Large intestine (tissue), 12 donors: ENCODE measurements around the gene ARL2BP. TPM values are rescaled to one million over a fixed set of nuclear protein-coding genes. Genes with fewer than 3 reads are reported as not detected.
"Not testable (repeated sequence)": the region's sequence is repeated elsewhere in the genome, so short reads cannot be mapped to it uniquely, and the experiment has no call there.

Source experiments
- DNase-seq, 2 donors: peaks; one replicate each; pipeline versions ENCODE4 v3.0.0 to v3.0.0-alpha.2; 2013
- H3K27ac ChIP-seq: one replicate; pipeline ENCODE4 v1.5.1; 2013; ENCODE audit warnings: low read length
- H3K27me3 ChIP-seq: 2 replicates; pipeline ENCODE4 v1.6.1; 2013; ENCODE audit warnings: low read length; ENCODE audit not compliant: control insufficient read depth, insufficient read depth
- H3K36me3 ChIP-seq: 2 replicates; pipeline ENCODE4 v1.6.1; 2013; ENCODE audit warnings: low read length; ENCODE audit not compliant: control insufficient read depth, insufficient read depth
- H3K4me1 ChIP-seq: one replicate; pipeline ENCODE4 v1.6.1; 2013; ENCODE audit warnings: low read length; ENCODE audit not compliant: control insufficient read depth, insufficient read depth
- H3K4me3 ChIP-seq: one replicate; pipeline ENCODE4 v1.5.1; 2013; ENCODE audit warnings: low read length
- H3K9me3 ChIP-seq: one replicate; pipeline ENCODE4 v1.6.1; 2013; ENCODE audit warnings: mild to moderate bottlenecking, low read depth, low read length, moderate library complexity; ENCODE audit not compliant: control insufficient read depth
- WGBS: methylation state at CpG from one replicate; pipeline ENCODE4 v1.1.5; 2013; ENCODE audit warnings: low lambda C conversion rate; ENCODE audit not compliant: insufficient coverage; 5-methylcytosine and 5-hydroxymethylcytosine counted together
- long read RNA-seq, 11 donors: transcript quantifications; one replicate each; lab custom pipeline, GENCODE V29; 2026
- polyA plus RNA-seq: library from polyadenylated mRNA; unstranded; fragments of 120-200 nt; gene quantifications from one replicate; pipeline ENCODE4 v1.2.1, GENCODE V29; 2013

The ARL2BP gene
- 44.5 TPM for polyA plus RNA-seq
- long read RNA-seq, donor 1, transcript ARL2BP-201 (6 exons, 2,130 nt), result major isoform, 8 of 8 reads
- long read RNA-seq, donor 1, partial matches to known transcripts, result 0 of 8 reads
- long read RNA-seq, donor 1, other reads (novel, unspliced or antisense), result 0 of 8 reads
- long read RNA-seq, donor 2, transcript ARL2BP-201 (6 exons, 2,130 nt), result major isoform, 31 of 31 reads
- long read RNA-seq, donor 2, partial matches to known transcripts, result 0 of 31 reads
- long read RNA-seq, donor 2, other reads (novel, unspliced or antisense), result 0 of 31 reads
- long read RNA-seq, donor 3, result 0 reads
- long read RNA-seq, donor 4, partial matches to known transcripts, result 0 of 2 reads
- long read RNA-seq, donor 4, other reads (novel, unspliced or antisense), result 0 of 2 reads
- long read RNA-seq, donor 5, transcript ARL2BP-201 (6 exons, 2,130 nt), result major isoform, 12 of 40 reads
- long read RNA-seq, donor 5, partial matches to known transcripts, result 9 of 40 reads
- long read RNA-seq, donor 5, other reads (novel, unspliced or antisense), result 19 of 40 reads
- long read RNA-seq, donor 6, transcript ARL2BP-201 (6 exons, 2,130 nt), result major isoform, 15 of 15 reads
- long read RNA-seq, donor 6, partial matches to known transcripts, result 0 of 15 reads
- long read RNA-seq, donor 6, other reads (novel, unspliced or antisense), result 0 of 15 reads
- long read RNA-seq, donor 7, transcript ARL2BP-201 (6 exons, 2,130 nt), result major isoform, 8 of 8 reads
- long read RNA-seq, donor 7, partial matches to known transcripts, result 0 of 8 reads
- long read RNA-seq, donor 7, other reads (novel, unspliced or antisense), result 0 of 8 reads
- long read RNA-seq, donor 8, transcript ARL2BP-201 (6 exons, 2,130 nt), result major isoform, 27 of 56 reads
- long read RNA-seq, donor 8, partial matches to known transcripts, result 29 of 56 reads
- long read RNA-seq, donor 8, other reads (novel, unspliced or antisense), result 0 of 56 reads
- long read RNA-seq, donor 9, transcript ARL2BP-201 (6 exons, 2,130 nt), result major isoform, 9 of 103 reads
- long read RNA-seq, donor 9, partial matches to known transcripts, result 23 of 103 reads
- long read RNA-seq, donor 9, other reads (novel, unspliced or antisense), result 71 of 103 reads
- long read RNA-seq, donor 10, transcript ARL2BP-201 (6 exons, 2,130 nt), result major isoform, 18 of 192 reads
- long read RNA-seq, donor 10, partial matches to known transcripts, result 174 of 192 reads
- long read RNA-seq, donor 10, other reads (novel, unspliced or antisense), result 0 of 192 reads
- long read RNA-seq, donor 11, transcript ARL2BP-201 (6 exons, 2,130 nt), result major isoform, 23 of 32 reads
- long read RNA-seq, donor 11, partial matches to known transcripts, result 9 of 32 reads
- long read RNA-seq, donor 11, other reads (novel, unspliced or antisense), result 0 of 32 reads

DNA sequence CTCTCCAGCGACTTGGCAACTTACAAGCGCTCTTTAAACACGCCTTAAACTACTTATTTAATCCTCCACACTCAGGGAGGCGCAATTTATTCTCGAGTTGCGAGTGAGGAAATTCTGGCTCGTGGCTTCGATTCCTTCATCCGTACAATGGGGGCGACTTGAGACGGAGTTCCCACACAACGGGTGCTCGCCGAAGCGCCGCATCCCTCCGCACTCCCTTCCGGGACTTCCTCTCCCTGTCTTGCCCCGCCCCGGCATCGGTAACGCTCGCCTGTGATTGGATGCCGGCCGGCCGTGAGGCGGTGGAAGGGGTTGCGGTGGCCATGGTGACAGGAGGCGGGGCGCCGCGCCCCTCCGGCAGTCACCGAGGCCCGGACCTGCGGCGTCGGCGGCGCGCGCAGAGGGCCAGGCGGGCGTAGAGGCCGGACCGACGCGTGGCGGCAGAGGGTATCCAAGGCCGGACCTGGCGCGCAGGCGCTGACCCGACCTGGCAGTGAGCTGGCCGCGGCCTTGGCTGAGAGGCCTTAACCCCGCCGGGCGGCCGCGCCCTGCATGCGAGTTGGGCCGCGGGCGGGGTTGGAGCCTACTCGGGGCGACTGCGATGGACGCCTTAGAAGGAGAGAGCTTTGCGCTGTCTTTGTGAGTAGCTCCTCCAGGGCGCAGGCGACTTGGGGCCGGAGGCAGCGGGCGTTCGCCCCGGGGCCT lies at the start of gene ARL2BP:
ARL2BP (plus strand) TSS at position 493 of the 705 bp plus-strand sequence; CDS start at position 602, 109 bp downstream.
- WGBS, result no CpG with 5 or more reads among the region's 77 CpGs
- Histone ChIP-seq H3K36me3 (peaks cover 27% of the 10 kb centered on the region), H3K9me3 (no peaks in the 10 kb centered on the region), H3K27ac (peak within 1 kb of the TSS; percentile 96), H3K4me3 (peak within 1 kb of the TSS; percentile 81), H3K27me3 (no peaks in the 10 kb centered on the region), H3K4me1 (peaks cover 9% of the 10 kb centered on the region)
- DNase-seq, result peak; percentile 98 to 99

GRCh38 chr16:57196286-57196685 lies 48.8 kb upstream of the ARL2BP start:
- H3K27ac ChIP-seq, result no peak overlapping the region
- 100% methylated on average over 1 of the region's 4 CpGs for WGBS
- no peaks in the 10 kb centered on the region for H3K27me3 ChIP-seq
- DNase-seq, result no peak
- H3K4me3 ChIP-seq, result no peak overlapping the region
- no peaks in the 10 kb centered on the region for H3K9me3 ChIP-seq
- H3K36me3 ChIP-seq, result peaks cover 2% of the 10 kb centered on the region
- H3K4me1 ChIP-seq, result no peaks in the 10 kb centered on the region

- no peak overlapping the region for H3K4me3 ChIP-seq
- H3K27ac ChIP-seq, result no peak overlapping the region
- WGBS, result no CpG with 5 or more reads among the region's 3 CpGs
- H3K36me3 ChIP-seq, result peaks cover 2% of the 10 kb centered on the region
- H3K4me1 ChIP-seq, result no peaks in the 10 kb centered on the region
- no peaks in the 10 kb centered on the region for H3K9me3 ChIP-seq
- no peaks in the 10 kb centered on the region for H3K27me3 ChIP-seq
- no peak for DNase-seq
Observed at GRCh38 chr16:57196753-57197152, 48.3 kb upstream of the ARL2BP start.

- H3K36me3 ChIP-seq, result peaks cover 11% of the 10 kb centered on the region
- not testable (repeated sequence) for H3K4me3 ChIP-seq, H3K27me3 ChIP-seq, H3K9me3 ChIP-seq, H3K27ac ChIP-seq, DNase-seq, H3K4me1 ChIP-seq
- no CpG with 5 or more reads among the region's 24 CpGs for WGBS
Observed at GRCh38 chr16:57200321-57200720, 44.7 kb upstream of the ARL2BP start.

GRCh38 chr16:57200926-57201325 lies 44.1 kb upstream of the ARL2BP start:
- DNase-seq, H3K4me3 ChIP-seq, H3K27ac ChIP-seq, H3K27me3 ChIP-seq, H3K9me3 ChIP-seq, H3K4me1 ChIP-seq: not testable (repeated sequence)
- H3K36me3 ChIP-seq, result peaks cover 17% of the 10 kb centered on the region
- no CpG with 5 or more reads among the region's 27 CpGs for WGBS

DNA sequence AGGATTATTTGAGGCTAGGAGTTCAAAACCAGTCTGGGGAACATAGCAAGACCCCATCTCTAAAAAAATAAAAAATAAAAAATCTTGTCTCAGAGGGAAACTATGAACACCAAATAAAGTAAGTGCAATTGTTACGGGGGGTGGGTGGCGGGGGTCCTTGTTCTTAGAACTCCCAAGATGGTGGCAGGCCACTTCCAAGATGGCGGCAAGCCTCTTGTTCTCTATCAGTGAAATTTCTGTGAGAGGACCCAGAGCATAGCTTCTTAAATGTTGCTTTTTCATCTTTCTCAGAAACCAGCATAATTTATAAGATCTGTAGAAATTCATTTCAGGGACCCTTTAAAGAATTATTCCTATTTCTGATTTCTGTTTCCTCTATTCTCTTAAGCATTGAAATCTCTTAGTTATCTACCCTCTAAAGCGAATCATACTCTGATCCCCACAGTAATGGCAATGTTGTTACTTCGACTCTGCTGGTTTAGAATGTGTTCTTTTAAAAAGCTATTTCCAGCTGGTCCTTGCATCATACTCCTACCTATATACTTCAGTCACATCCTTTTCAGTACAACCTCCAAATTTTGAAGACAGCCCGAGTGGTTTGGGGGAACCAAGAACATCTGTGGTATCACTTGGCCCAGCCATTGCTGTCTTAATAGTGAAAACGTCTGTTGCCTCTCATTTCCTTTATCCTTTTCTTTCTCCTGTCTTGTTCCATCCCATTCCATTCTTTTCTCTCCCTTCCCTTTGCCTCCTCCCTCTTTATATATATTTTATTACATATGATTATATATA lies 42.8 kb upstream of the ARL2BP start:
- WGBS, result 100% methylated on average over 1 of the region's 7 CpGs
- H3K27ac ChIP-seq, result no peak overlapping the region
- H3K4me1 ChIP-seq, result no peaks in the 10 kb centered on the region
- H3K4me3 ChIP-seq, result no peak overlapping the region
- no peak for DNase-seq
- H3K27me3 ChIP-seq, result no peaks in the 10 kb centered on the region
- H3K9me3 ChIP-seq, result no peaks in the 10 kb centered on the region
- peaks cover 19% of the 10 kb centered on the region for H3K36me3 ChIP-seq

DNA sequence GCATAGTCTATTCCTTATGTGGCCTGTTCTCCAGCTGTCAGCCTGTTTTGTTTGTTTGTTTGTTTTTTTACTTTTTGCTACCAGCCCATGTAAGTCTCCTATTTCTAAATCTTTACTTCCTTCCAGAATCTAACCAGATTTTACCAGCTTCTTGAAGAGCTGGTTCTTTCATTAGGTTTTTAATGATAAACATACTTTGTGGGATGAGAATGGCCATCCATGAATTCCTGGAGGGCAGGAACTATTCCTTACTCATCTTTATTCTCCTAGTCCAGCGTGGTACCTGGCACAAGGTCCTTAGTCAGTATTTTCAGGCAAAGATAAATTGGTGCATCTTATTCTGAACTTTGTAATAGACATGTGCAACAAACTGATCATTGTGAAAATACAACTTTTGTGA lies 41.6 kb upstream of the ARL2BP start:
- H3K27me3 ChIP-seq, result no peaks in the 10 kb centered on the region
- no peak for DNase-seq
- peaks cover 27% of the 10 kb centered on the region for H3K36me3 ChIP-seq
- no peak overlapping the region for H3K27ac ChIP-seq
- no peak overlapping the region for H3K4me3 ChIP-seq
- H3K4me1 ChIP-seq, result no peaks in the 10 kb centered on the region
- H3K9me3 ChIP-seq, result no peaks in the 10 kb centered on the region
- WGBS, result no CpG with 5 or more reads among the region's 1 CpG

DNA sequence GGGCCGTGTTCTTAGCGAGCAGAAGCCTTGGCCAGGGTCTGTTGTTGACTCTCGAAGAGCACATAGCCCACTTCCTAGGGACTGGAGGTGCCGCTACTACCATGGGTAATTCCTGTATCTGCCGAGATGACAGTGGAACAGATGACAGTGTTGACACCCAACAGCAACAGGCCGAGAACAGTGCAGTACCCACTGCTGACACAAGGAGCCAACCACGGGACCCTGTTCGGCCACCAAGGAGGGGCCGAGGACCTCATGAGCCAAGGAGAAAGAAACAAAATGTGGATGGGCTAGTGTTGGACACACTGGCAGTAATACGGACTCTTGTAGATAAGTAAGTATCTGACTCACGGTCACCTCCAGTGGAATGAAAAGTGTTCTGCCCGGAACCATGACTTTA lies 40.4 kb upstream of the ARL2BP start:
- no peak for DNase-seq
- WGBS, result no CpG with 5 or more reads among the region's 12 CpGs
- Histone ChIP-seq H3K27ac (no peak overlapping the region), H3K4me3 (no peak overlapping the region), H3K4me1 (no peaks in the 10 kb centered on the region), H3K27me3 (no peaks in the 10 kb centered on the region), H3K9me3 (no peaks in the 10 kb centered on the region), H3K36me3 (peaks cover 33% of the 10 kb centered on the region)

DNA sequence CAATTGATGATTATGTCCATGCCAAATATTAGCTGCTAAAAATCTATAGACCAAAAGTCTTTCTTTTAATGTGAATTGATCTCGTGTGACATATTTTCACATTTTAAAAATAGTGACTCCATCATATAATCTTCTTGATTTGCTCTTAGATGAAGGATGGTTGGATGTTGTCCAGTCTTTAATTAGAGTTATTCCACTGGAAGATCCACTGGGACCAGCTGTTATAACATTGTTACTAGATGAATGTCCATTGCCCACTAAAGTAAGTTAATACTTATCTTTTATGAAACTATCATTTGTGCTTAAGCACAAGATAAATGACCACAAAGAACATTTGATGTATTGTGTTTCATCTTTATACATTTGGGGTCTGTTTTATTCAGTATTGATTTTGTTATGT lies 36.1 kb upstream of the ARL2BP start:
- H3K4me1 ChIP-seq, result no peaks in the 10 kb centered on the region
- H3K9me3 ChIP-seq, result no peaks in the 10 kb centered on the region
- DNase-seq, result no peak
- no peak overlapping the region for H3K4me3 ChIP-seq
- no CpG with 5 or more reads among the region's 1 CpG for WGBS
- H3K27me3 ChIP-seq, result no peaks in the 10 kb centered on the region
- H3K27ac ChIP-seq, result no peak overlapping the region
- peaks cover 69% of the 10 kb centered on the region for H3K36me3 ChIP-seq
